ENCODE measurements around the gene NUDT3.
"Not testable (repeated sequence)": the region's sequence is repeated elsewhere in the genome, so short reads cannot be mapped to it uniquely, and the experiment has no call there.

The NUDT3 gene

DNA sequence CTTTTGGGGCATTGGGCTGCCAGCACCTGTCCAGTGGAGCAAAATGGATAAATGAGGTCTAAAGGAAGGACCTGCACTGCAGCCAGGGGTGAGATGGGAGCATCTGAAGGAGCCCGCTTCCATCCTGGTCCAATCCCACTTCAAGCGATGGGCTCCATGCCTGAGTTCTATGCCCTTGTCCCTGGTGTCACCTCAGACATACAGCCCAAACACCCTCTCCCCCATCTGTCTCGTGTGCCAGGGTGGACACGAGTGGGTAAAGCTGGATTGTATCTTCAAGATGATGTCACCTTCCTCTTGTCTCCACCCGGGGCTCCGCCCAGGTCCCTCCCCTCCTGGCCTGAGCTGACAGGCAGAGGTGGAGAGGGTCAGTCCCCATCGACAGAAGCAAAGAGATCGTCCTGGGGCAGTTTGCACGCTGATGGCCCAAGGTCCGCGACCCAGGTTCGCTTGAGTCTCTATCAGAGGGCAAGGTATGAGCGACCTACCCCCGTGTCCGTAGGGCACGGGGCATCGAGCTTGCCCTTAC is 144.2 kb downstream of the NUDT3 start:
- DNase-seq (peak; percentile 61), ATAC-seq (no peak)
- Mint-ChIP-seq H3K36me3 (ENCODE audit: low read depth) (peaks cover 13% of the 10 kb centered on the region), H3K9me3 (no peaks in the 10 kb centered on the region), H3K27me3 (peaks cover 2% of the 10 kb centered on the region), H3K27ac (peak overlapping the region; percentile 74), H3K4me1 (peaks cover 55% of the 10 kb centered on the region), H3K4me3 (peak overlapping the region; percentile 83)

DNA sequence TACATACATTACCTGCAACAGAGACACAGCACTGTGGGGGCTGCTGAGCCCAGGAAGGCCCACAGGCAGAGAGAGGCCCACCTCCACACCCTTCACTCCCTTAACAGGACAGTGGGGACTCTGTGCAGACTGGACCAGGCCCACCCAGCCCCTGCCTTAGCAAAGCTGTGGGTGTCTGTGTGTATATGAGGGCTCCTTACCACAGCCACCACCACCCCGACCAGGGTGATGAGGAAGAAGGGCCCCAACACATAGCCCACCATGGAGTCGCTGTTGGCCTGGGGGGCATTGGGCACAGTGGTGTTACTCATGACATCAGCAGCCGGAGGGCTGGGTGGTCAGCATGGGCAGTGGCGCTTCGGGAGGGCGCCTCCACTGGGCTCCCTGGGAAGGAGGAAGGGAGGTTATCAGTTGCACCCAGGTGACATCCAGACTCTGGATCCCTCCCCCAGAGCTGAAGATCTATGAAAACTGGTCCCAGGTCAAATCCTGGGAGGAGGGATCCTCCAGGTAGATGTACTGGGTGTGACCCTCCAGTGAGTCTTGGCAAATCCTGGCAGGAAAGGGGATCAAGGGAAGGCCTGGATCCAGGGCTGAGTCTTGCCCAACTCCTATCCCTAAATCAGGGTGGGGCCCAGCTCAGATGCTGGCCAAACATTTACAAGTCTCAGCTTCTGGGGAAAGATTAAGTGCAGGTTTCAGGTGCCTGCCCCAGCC is 144.8 kb downstream of the NUDT3 start:
- H3K4me1 Mint-ChIP-seq: peaks cover 62% of the 10 kb centered on the region
- peak overlapping the region; percentile 83 for H3K4me3 Mint-ChIP-seq
- H3K36me3 Mint-ChIP-seq (ENCODE audit: low read depth): peaks cover 19% of the 10 kb centered on the region
- ATAC-seq (no peak), DNase-seq (no peak)
- H3K27me3 Mint-ChIP-seq: no peaks in the 10 kb centered on the region
- peak overlapping the region; percentile 75 for H3K27ac Mint-ChIP-seq
- no peaks in the 10 kb centered on the region for H3K9me3 Mint-ChIP-seq

DNA sequence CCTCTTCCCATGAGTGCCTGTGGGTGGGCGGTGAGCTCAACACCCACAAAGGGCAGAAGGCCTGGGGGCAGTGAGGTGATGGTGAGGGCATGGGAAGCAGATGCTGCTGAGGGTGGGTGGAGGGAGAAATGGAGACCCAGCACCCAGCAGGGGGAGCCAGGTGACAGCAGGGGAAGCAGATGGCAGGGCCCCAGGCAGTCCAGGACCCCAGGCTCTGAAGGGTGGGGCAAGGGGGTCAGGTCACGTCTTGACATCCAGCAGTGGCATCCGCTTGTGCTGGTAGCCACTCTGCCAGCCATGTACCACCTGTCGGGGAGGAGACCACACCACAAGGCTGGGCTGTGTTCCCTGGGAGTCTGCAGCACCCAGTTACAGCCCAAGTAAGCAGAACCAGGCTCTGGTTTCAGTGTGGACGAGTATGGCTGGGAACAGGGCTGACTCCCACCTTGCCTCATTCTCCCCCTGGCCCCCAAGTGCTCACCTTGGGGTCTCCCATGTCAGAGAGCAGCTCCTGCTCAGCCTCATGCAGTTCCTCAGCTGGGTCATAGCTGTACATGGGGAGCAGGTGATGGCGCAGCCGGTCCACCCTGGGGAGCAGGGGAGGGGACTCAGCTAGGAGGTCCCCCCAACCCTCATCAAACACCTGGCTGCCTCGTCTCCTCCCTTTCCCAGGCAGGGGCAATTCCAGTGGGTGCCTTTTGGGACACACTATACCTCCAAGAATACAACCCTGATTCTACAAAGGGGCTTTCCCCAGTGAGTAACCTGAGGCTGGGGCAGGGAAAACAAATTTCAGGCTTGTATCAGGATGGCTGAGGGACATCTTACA is 145.7 kb downstream of the NUDT3 start:
- Mint-ChIP-seq H3K27ac (peak overlapping the region; percentile 75), H3K4me1 (peaks cover 70% of the 10 kb centered on the region), H3K4me3 (peak overlapping the region; percentile 42), H3K27me3 (no peaks in the 10 kb centered on the region), H3K36me3 (ENCODE audit: low read depth) (peaks cover 27% of the 10 kb centered on the region), H3K9me3 (no peaks in the 10 kb centered on the region)
- ATAC-seq (peak; percentile 11), DNase-seq (peak; percentile 72)

DNA sequence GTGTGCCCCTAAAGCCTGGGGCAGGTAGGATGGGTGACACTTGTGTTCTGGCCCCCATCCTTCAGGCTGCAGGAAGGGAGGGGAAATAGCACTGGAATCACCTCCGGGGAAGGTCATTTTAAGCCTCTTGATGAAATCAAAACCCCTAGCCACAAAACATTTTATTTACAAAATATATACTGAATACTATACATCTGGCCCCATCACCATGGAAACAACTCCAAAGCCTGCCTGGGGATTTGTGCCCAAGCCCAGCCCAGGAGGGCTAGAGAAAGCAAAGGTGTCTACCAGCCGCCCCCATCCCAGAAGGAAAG is 146.3 kb downstream of the NUDT3 start:
- Mint-ChIP-seq H3K27ac (peak overlapping the region; percentile 75), H3K36me3 (ENCODE audit: low read depth) (peaks cover 33% of the 10 kb centered on the region), H3K27me3 (no peaks in the 10 kb centered on the region), H3K9me3 (no peaks in the 10 kb centered on the region), H3K4me3 (no peak overlapping the region), H3K4me1 (peaks cover 76% of the 10 kb centered on the region)
- ATAC-seq (no peak), DNase-seq (no peak)

DNA sequence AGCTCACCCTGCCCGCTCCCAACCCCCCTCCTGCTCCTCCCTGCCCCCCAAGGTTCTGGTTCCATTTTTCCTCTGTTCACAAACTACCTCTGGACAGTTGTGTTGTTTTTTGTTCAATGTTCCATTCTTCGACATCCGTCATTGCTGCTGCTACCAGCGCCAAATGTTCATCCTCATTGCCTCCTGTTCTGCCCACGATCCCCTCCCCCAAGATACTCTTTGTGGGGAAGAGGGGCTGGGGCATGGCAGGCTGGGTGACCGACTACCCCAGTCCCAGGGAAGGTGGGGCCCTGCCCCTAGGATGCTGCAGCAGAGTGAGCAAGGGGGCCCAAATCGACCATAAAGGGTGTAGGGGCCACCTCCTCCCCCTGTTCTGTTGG is 146.7 kb downstream of the NUDT3 start:
- ATAC-seq, H3K9me3 Mint-ChIP-seq, DNase-seq, H3K4me3 Mint-ChIP-seq, H3K27me3 Mint-ChIP-seq: not testable (repeated sequence)
- Mint-ChIP-seq H3K27ac (peak overlapping the region; percentile 75), H3K4me1 (peaks cover 81% of the 10 kb centered on the region), H3K36me3 (ENCODE audit: low read depth) (peaks cover 37% of the 10 kb centered on the region)

DNA sequence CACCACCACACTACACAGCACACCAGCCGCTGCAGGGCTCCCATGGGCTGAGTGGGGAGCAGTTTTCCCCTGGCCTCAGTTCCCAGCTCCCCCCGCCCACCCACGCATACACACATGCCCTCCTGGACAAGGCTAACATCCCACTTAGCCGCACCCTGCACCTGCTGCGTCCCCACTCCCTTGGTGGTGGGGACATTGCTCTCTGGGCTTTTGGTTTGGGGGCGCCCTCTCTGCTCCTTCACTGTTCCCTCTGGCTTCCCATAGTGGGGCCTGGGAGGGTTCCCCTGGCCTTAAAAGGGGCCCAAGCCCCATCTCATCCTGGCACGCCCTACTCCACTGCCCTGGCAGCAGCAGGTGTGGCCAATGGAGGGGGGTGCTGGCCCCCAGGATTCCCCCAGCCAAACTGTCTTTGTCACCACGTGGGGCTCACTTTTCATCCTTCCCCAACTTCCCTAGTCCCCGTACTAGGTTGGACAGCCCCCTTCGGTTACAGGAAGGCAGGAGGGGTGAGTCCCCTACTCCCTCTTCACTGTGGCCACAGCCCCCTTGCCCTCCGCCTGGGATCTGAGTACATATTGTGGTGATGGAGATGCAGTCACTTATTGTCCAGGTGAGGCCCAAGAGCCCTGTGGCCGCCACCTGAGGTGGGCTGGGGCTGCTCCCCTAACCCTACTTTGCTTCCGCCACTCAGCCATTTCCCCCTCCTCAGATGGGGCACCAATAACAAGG is 147.3 kb downstream of the NUDT3 start:
- H3K4me3 Mint-ChIP-seq, ATAC-seq, DNase-seq, H3K27me3 Mint-ChIP-seq, H3K9me3 Mint-ChIP-seq: not testable (repeated sequence)
- Mint-ChIP-seq H3K4me1 (peaks cover 86% of the 10 kb centered on the region), H3K27ac (peak overlapping the region; percentile 75), H3K36me3 (ENCODE audit: low read depth) (peaks cover 39% of the 10 kb centered on the region)

DNA sequence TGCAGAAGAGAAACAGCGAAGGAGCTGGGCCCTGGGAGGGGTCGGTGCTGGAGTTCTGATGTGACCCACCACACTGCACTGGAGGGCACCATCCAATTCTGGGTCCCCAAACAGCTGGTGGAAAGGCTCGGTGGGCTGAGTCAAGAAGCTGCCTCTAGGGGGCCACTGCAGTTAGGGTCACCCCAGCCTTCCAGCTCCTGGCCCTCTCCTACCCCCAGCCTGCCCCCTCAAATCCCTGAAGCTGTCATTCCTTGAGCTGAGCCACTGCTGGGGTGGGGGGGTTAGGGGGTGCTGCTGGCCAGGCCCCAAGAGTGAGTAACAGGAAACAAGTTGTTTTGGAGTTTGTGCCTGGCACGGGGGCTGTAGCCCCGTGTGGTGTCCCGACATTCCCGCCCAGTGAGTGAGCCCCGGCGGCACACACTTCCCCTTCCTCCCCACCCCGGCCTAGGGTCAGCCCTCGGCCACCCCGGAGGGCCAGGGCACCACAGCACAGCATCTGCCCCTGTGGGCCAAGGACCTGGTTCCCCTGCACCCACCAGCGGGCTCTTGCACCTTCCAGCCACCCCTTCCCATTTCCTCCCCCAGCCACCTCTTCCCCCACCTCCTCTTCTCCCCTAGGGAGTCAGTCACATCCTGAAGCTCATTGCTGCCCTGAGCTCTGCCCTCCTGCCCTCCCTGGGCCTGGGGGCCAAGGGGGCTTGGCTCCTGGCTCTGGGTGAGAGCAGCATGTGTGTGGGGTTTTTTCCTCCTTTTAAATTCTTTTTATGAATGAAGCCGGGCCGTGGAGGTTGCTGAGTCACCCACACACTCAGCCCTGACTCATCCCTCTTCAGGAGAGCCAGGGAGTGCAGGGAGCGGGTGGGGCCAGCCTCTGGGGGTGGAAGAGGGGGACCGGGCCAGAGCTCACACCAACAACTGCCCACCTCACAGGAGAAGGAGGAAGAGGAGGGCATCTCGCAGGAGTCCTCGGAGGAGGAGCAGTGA is 148.3 kb downstream of the NUDT3 start:
- peak overlapping the region; percentile 21 for H3K4me3 Mint-ChIP-seq
- H3K27ac Mint-ChIP-seq: peak overlapping the region; percentile 97
- peaks cover 87% of the 10 kb centered on the region for H3K4me1 Mint-ChIP-seq
- H3K27me3 Mint-ChIP-seq: no peaks in the 10 kb centered on the region
- peaks cover 48% of the 10 kb centered on the region for H3K36me3 Mint-ChIP-seq (ENCODE audit: low read depth)
- DNase-seq (peak; percentile 65), ATAC-seq (peak; percentile 34)
- no peaks in the 10 kb centered on the region for H3K9me3 Mint-ChIP-seq

DNA sequence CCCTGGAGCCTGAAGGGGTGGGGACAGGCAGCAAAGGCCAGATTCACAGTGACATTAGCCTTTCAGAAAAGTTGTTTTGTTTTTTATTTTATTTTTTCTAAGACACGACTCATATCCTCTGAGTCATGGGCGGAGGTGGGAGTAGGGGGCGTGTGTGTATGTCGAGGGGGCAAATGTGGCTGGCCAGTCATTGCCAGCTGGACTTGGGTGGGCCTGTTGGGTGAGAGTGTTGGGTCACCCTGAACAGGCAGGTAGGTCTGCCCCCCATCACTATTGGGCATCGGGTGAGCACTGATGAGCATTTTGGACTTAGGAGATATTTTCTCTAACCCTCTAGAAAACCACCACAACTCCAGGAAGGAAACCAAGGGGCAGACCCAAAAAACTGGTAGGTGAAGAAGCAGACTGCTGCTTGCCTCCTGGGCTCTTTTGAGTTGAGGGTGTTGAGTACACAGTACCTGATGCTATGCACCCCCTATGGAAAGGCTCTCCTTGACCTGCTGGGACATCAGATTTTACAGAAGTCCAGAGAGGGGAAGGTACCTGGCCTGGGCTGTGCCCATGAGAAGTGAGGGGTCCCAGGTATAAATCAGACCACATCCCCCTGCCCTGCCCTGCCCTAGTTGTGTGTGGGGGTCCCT is 149.2 kb downstream of the NUDT3 start:
- H3K36me3 Mint-ChIP-seq (ENCODE audit: low read depth): peaks cover 57% of the 10 kb centered on the region

DNA sequence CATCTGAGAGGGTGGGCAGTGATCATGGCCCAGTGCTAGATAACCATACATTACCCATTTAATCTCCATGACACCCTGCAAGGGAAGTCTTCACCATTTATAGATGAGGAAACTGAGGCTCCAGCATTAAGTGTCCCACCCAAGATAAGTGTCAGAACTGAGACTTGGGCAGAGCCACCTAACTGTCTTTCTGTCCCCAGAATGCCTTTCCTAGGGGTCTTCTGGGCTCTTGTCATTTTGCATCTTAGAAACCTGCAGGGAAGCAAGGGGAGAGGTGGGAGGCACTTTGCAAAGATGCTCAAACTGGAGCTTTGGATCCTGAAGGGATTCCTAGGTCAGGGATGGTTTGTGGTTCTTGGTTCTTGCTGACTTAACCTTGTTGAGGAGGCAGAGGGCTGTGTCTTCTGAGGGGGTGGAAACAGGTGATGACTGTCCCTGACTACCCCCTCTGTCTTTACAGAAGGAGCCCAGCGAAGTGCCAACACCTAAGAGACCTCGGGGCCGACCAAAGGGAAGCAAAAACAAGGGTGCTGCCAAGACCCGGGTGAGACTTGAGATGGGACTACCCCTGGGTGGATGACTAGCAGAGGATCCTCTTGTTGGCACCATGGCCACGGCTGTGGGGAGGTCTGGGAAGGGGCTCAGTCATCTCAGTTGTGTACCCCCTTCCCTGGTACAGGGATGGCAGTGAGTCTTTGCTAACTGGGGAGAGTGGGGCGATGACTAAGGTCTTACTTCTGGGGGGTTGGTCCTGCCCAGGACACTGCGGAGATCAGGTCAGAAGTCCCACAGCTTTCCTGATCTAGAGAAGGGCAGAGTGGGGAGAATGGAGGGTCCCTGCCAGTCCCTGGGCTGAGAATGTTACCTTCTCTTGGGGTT is 150.0 kb downstream of the NUDT3 start:
- H3K4me1 Mint-ChIP-seq: peaks cover 86% of the 10 kb centered on the region
- H3K27me3 Mint-ChIP-seq: no peaks in the 10 kb centered on the region
- no peak for DNase-seq
- peaks cover 58% of the 10 kb centered on the region for H3K36me3 Mint-ChIP-seq (ENCODE audit: low read depth)
- H3K4me3 Mint-ChIP-seq: peak overlapping the region; percentile 48
- H3K27ac Mint-ChIP-seq: peak overlapping the region; percentile 97
- H3K9me3 Mint-ChIP-seq: no peaks in the 10 kb centered on the region
- ATAC-seq: peak; percentile 0

More for the DNA sequence above, 149.2 kb downstream of the NUDT3 start:
- peaks cover 92% of the 10 kb centered on the region for H3K4me1 Mint-ChIP-seq
- no peaks in the 10 kb centered on the region for H3K27me3 Mint-ChIP-seq
- peak overlapping the region; percentile 97 for H3K27ac Mint-ChIP-seq
- H3K4me3 Mint-ChIP-seq: peak overlapping the region; percentile 48
- H3K9me3 Mint-ChIP-seq: no peaks in the 10 kb centered on the region
- ATAC-seq (no peak), DNase-seq (no peak)

DNA sequence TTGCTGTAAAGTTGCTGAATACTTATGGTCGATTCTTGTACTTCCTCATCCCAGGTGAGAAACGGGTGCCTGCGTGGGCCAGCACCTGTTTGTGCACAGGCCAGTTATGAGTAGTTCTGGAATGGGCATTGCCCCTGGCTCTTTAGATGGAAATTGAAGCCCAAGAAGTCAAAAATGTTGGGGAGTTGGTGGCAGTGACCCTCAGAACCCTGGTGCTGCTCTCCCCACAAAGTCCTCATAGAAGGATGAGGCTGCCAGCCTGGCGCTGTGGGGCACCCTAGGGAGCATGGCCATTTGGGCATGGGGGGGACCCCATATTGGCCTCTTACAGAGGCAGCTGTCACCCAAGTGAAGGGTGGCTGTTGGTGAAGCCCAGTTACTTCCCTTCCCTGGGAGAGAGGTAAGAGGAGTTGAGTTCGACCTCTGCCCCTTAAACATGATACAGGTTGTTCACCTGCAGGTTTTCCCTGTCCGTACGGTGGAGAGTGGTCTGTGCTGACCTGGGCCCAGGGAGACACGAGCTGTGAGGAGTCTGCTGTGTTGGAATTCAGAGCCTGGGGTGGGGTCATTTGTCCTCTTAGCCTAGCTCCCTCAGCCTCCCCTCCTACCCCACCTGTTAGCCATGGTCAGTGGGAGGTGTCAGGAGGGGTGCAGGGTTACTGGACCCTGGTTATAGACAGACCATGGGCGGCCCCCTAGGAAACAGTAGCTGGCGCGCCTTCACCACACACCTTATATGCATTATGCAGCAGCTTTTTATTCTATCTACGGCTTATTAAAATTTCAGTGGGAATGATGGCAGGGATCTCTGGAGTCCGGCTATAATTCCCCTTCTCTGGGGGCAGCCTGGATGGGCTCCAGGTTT is 150.9 kb downstream of the NUDT3 start:
- Mint-ChIP-seq H3K27me3 (no peaks in the 10 kb centered on the region), H3K27ac (peak overlapping the region; percentile 97), H3K4me3 (peak overlapping the region; percentile 92), H3K36me3 (ENCODE audit: low read depth) (peaks cover 58% of the 10 kb centered on the region), H3K4me1 (peaks cover 80% of the 10 kb centered on the region), H3K9me3 (no peaks in the 10 kb centered on the region)
- no peak for ATAC-seq
- DNase-seq: no peak

DNA sequence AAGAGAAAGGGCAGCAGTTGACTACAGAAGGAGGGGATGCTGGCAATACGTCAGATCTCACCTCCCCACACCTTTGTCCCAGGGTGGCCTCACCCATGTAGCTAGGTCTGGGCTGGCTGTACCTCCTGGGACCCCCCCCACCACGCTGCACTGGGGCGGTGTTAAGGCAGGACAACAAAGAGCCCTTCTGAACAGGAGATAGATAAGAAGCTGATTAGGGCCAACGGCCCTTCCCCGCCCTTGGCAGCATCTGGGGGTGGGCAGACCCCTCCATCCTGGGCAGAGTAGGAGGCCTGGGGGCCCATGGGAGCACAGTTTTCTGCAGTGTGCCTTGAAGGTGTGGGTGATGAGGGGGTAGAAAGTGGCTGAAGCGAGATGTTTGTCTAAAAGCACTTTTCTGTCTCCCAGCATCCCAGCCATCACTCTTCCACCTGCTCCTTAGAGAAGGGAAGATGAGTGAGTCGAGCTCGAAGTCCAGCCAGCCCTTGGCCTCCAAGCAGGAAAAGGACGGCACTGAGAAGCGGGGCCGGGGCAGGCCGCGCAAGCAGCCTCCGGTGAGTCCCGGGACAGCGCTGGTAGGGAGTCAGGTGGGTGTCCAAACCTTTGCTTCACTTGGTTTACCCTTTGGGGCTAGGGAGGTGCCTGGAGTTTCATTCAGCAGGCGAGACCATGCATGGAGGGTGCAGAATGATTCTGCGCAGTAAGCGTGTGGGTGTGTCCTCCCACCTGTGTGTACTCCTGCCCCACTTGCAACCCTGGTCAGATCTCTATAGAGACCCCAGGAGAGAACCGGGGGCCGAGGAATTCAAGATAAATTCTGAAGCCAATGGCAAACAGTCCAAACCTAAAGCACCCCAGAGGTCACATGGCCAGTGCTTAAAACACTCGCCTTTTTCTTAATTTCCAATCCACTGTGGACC is 151.9 kb downstream of the NUDT3 start:
- Mint-ChIP-seq H3K4me1 (peaks cover 76% of the 10 kb centered on the region), H3K9me3 (no peaks in the 10 kb centered on the region), H3K36me3 (ENCODE audit: low read depth) (peaks cover 54% of the 10 kb centered on the region), H3K27ac (peak overlapping the region; percentile 97), H3K4me3 (peak overlapping the region; percentile 92), H3K27me3 (no peaks in the 10 kb centered on the region)
- ATAC-seq (no peak), DNase-seq (no peak)
